ENCODE results near the gene EFNB2. TPM values are rescaled to one million over a fixed set of nuclear protein-coding genes. Genes with fewer than 3 reads are reported as not detected.
A peak's percentile ranks its signal among the peaks of the same experiment; 100 is the strongest.

EFNB2 gene
- total RNA-seq, 2 donors from 2014 or later: 41.8 to 104 TPM

- Histone ChIP-seq H3K27ac (no peak overlapping the region), H3K9me3 (no peaks in the 10 kb centered on the region), H3K27me3 (no peaks in the 10 kb centered on the region), H3K9ac (ENCODE audit: low read depth in 2 of 2, low read length in 2 of 2) (no peak overlapping the region), H3K36me3 (no peaks in the 10 kb centered on the region), H3K4me1 (no peaks in the 10 kb centered on the region), H3K4me3 (no peak overlapping the region)
- no peak for DNase-seq
- intact Hi-C loops (cut with DNase I): no loop called here
- TF ChIP-seq CTCF (IDR thresholded peaks at IDR 0.05): no peak
Measured at GRCh38 chr13:106478116-106478515, 57.3 kb downstream of the EFNB2 start.

- Histone ChIP-seq H3K27me3 (no peaks in the 10 kb centered on the region), H3K9ac (ENCODE audit: low read depth in 2 of 2, low read length in 2 of 2) (no peak overlapping the region), H3K4me1 (no peaks in the 10 kb centered on the region), H3K27ac (no peak overlapping the region), H3K9me3 (no peaks in the 10 kb centered on the region), H3K36me3 (no peaks in the 10 kb centered on the region), H3K4me3 (no peak overlapping the region)
- intact Hi-C loops (cut with DNase I): no loop called here
- TF ChIP-seq CTCF (IDR thresholded peaks at IDR 0.05): no peak
- DNase-seq: peak; percentile 45
Measured at GRCh38 chr13:106477303-106477702, 58.2 kb downstream of the EFNB2 start.

GRCh38 chr13:106475852-106476251 lies 59.6 kb downstream of the EFNB2 start:
- no peaks in the 10 kb centered on the region for H3K27me3 ChIP-seq
- peak overlapping the region in 1 of 2 donors; percentile 53 for H3K9ac ChIP-seq (ENCODE audit: low read depth in 2 of 2, low read length in 2 of 2)
- no peaks in the 10 kb centered on the region for H3K4me1 ChIP-seq
- peak overlapping the region; percentile 57 for H3K27ac ChIP-seq
- intact Hi-C loops (cut with DNase I): no loop called here
- no peak for DNase-seq
- no peak overlapping the region for H3K4me3 ChIP-seq
- no peaks in the 10 kb centered on the region for H3K36me3 ChIP-seq
- no peaks in the 10 kb centered on the region for H3K9me3 ChIP-seq
- TF ChIP-seq CTCF (IDR thresholded peaks at IDR 0.05): no peak

- H3K27ac ChIP-seq: no peak overlapping the region
- TF ChIP-seq CTCF (IDR thresholded peaks at IDR 0.05): no peak
- no peaks in the 10 kb centered on the region for H3K4me1 ChIP-seq
- no peak for DNase-seq
- H3K27me3 ChIP-seq: no peaks in the 10 kb centered on the region
- H3K9ac ChIP-seq (ENCODE audit: low read depth in 2 of 2, low read length in 2 of 2): no peak overlapping the region
- intact Hi-C loops (cut with DNase I): no loop called here
- no peaks in the 10 kb centered on the region for H3K36me3 ChIP-seq
- H3K4me3 ChIP-seq: no peak overlapping the region
- no peaks in the 10 kb centered on the region for H3K9me3 ChIP-seq
Measured at GRCh38 chr13:106474912-106475311, 60.5 kb downstream of the EFNB2 start.

- Histone ChIP-seq H3K9me3 (no peaks in the 10 kb centered on the region), H3K9ac (ENCODE audit: low read depth in 2 of 2, low read length in 2 of 2) (peak overlapping the region in 1 of 2 donors; percentile 43), H3K4me1 (no peaks in the 10 kb centered on the region), H3K27ac (no peak overlapping the region), H3K27me3 (no peaks in the 10 kb centered on the region), H3K36me3 (no peaks in the 10 kb centered on the region), H3K4me3 (no peak overlapping the region)
- TF ChIP-seq CTCF (IDR thresholded peaks at IDR 0.05): no peak
- DNase-seq: no peak
- intact Hi-C loops (cut with DNase I): no loop called here
Measured at GRCh38 chr13:106473154-106473553, 62.3 kb downstream of the EFNB2 start.

GRCh38 chr13:106472621-106473020 lies 62.8 kb downstream of the EFNB2 start:
- no peak for DNase-seq
- H3K4me3 ChIP-seq: no peak overlapping the region
- peak overlapping the region in 1 of 2 donors; percentile 43 for H3K9ac ChIP-seq (ENCODE audit: low read depth in 2 of 2, low read length in 2 of 2)

More at GRCh38 chr13:106472621-106473020, 62.8 kb downstream of the EFNB2 start:
- TF ChIP-seq CTCF (IDR thresholded peaks at IDR 0.05): no peak
- no peaks in the 10 kb centered on the region for H3K27me3 ChIP-seq
- H3K9me3 ChIP-seq: no peaks in the 10 kb centered on the region
- no peaks in the 10 kb centered on the region for H3K4me1 ChIP-seq
- intact Hi-C loops (cut with DNase I): no loop called here
- H3K27ac ChIP-seq: peak overlapping the region; percentile 29
- H3K36me3 ChIP-seq: no peaks in the 10 kb centered on the region
